HEK293T (cell line): ENCODE measurements around the gene IL11.

Experiments
- CTCF ChIA-PET: fragments of 350-600 bp; formaldehyde crosslinking; extraction: SDS; loops from one replicate; lab custom pipeline; 2021; ENCODE audit warnings: antibody characterized with exemption, inconsistent platforms; lab: Yijun Ruan, JAX
- POLR2A ChIA-PET: fragments of 350-600 bp; formaldehyde crosslinking; extraction: SDS; loops from one replicate; lab custom pipeline; 2020; ENCODE audit warnings: antibody characterized with exemption, inconsistent platforms; lab: Yijun Ruan, JAX
- DNase-seq: peaks from one replicate; pipeline ENCODE4 v3.0.0; 2012; ENCODE audit warnings: mixed read lengths; ENCODE audit errors: extremely low spot score
- ARNT ChIP-seq: fragments of 450-650 bp; IDR thresholded peaks from 2 replicates; pipeline ENCODE4 v1.6.1; 2017; ENCODE audit warnings: mild to moderate bottlenecking
- BHLHE40 ChIP-seq: fragments of 450-650 bp; IDR thresholded peaks from 2 replicates; pipeline ENCODE4 v1.6.1; 2016; ENCODE audit warnings: mild to moderate bottlenecking, moderate library complexity, borderline replicate concordance
- CTBP1 ChIP-seq: fragments of 450-650 bp; IDR thresholded peaks from 2 replicates; pipeline ENCODE4 v1.6.1; 2016; ENCODE audit warnings: borderline replicate concordance
- ELF4 ChIP-seq: fragments of 450-650 bp; IDR thresholded peaks from 2 replicates; pipeline ENCODE4 v1.6.1; 2017; ENCODE audit warnings: antibody characterized with exemption
- FOXA1 ChIP-seq: fragments of 450-650 bp; IDR thresholded peaks from 2 replicates; pipeline ENCODE4 v1.6.1; 2016; ENCODE audit warnings: mild to moderate bottlenecking
- FOXK2 ChIP-seq: fragments of 450-650 bp; IDR thresholded peaks from 2 replicates; pipeline ENCODE4 v1.6.1; 2016; ENCODE audit warnings: mild to moderate bottlenecking
- FOXM1 ChIP-seq: fragments of 450-650 bp; IDR thresholded peaks from 2 replicates; pipeline ENCODE4 v1.6.1; 2017; ENCODE audit warnings: mild to moderate bottlenecking, borderline replicate concordance
- HDGF ChIP-seq: fragments of 450-650 bp; IDR thresholded peaks from 2 replicates; pipeline ENCODE4 v1.6.1; 2017; ENCODE audit warnings: antibody characterized with exemption, borderline replicate concordance
- L3MBTL2 ChIP-seq: fragments of 450-650 bp; conservative IDR thresholded peaks from 2 replicates; pipeline ENCODE4 v1.6.1; 2016; ENCODE audit warnings: mild to moderate bottlenecking
- LEF1 ChIP-seq: fragments of 450-650 bp; IDR thresholded peaks from 2 replicates; pipeline ENCODE4 v1.6.1; 2017; ENCODE audit warnings: mild to moderate bottlenecking, borderline replicate concordance
- NFRKB ChIP-seq: fragments of 450-650 bp; IDR thresholded peaks from 2 replicates; pipeline ENCODE4 v1.6.1; 2016; ENCODE audit warnings: mild to moderate bottlenecking, moderate library complexity
- SP1 ChIP-seq: fragments of 450-650 bp; IDR thresholded peaks from 2 replicates; pipeline ENCODE4 v1.6.1; 2017
- SUZ12 ChIP-seq: fragments of 450-650 bp; IDR thresholded peaks from 2 replicates; pipeline ENCODE4 v1.6.1; 2016; ENCODE audit warnings: mild to moderate bottlenecking
- TARDBP ChIP-seq: fragments of 450-650 bp; IDR thresholded peaks from 2 replicates; pipeline ENCODE4 v1.6.1; 2016
- ZNF384 ChIP-seq: fragments of 450-650 bp; IDR thresholded peaks from 2 replicates; pipeline ENCODE4 v1.6.1; 2016
- TF ChIP-seq, protein P1 (sequence below): fragments of 450-650 bp; IDR thresholded peaks from 2 replicates; pipeline ENCODE4 v1.6.1; 2016

IL11 gene

DNA sequence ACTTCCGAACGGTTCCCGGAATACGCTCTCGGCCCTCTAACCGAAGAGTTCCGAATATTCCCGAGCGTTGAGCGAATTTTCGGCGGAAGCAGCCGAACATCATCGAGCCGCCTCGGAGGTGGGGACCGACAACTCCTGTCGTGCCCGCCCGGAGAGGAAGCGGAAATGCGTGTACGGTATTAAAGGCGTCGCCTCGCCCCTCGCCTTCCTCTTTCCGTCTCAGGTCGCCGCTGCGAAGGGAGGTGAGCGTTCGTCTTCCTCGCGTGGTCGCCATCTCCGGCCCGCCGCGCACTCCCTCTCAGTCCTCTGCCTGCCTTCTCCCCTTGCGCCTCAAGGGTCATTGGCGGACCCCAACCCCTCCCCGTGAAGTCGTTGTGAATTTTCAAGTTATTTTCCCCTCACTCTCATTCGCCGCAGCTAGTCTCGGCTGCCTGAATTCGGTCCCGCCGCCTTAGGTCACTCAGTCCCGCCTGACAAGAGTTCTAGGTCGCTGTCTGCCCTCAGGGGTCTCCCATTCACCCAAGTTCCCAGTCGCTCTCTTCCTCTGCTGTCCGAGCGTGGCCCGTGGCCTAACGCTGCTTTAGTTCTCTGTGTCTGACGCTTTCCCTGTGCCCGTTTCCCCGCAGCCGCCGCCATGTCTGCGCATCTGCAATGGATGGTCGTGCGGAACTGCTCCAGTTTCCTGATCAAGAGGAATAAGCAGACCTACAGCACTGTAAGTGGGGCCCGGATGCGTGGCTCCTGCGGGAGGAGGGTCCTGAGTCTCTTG, 15.6 kb upstream of the IL11 start, which contains the start of gene RPL28:
Gene RPL28, plus strand, starts transcription at position 209 of the 769 bp plus-strand sequence. Its CDS starts 426 bp downstream, at position 635.
- DNase-seq: peak; percentile 96
- CTCF ChIA-PET: no interaction called here
- POLR2A ChIA-PET: interaction anchor here (0.9 to 1.5 kb wide), 3 partner anchors 8 to 13 kb away, joined by 3 to 6 read pairs (median 4); no protein-coding TSS in a partner anchor
- TF ChIP-seq ELF4: peak; percentile 82
- no peak for TF ChIP-seq BHLHE40

DNA sequence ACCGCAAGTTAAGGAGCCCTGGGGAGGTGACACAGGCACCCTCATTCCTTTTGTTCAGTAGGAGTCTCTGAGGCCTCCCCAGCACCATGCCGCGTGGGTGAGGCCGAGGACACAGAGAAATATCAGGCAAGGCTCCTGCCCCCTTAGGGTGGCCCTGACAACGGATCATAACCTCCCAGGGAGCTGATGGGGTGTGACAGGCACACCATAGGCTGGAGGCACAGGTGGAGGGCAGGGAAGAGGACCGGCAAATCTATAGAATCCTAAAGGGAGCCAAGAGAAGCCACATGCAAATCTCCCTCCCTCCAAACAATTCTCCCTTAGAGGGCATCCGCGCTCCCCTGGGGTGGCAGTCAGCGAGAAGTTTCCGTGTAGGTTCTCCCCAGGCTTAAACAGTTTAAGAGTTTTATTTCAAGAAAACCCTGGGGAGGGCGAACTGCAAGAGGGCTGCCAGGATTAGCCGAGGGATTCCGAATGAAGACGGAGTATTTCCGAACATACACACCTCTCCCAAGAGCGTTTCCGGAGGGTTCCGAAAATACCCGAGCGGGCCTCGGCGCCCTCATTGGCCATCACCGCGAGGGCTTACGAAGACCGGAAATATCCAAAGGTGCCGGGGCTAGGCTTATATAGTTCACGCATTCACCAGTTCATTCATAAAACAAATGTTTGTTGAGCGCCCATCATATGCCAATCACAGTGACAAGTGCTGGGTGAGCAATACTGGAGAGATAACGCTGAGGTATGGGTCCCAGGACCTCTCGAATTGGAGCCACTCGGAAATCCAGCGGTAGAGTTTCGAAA, 14.9 kb upstream of the IL11 start:
- TF ChIP-seq L3MBTL2 (peak; percentile 54), ZNF384 (no peak), FOXM1 (no peak), LEF1 (no peak)
- TF ChIP-seq, protein P1, sequence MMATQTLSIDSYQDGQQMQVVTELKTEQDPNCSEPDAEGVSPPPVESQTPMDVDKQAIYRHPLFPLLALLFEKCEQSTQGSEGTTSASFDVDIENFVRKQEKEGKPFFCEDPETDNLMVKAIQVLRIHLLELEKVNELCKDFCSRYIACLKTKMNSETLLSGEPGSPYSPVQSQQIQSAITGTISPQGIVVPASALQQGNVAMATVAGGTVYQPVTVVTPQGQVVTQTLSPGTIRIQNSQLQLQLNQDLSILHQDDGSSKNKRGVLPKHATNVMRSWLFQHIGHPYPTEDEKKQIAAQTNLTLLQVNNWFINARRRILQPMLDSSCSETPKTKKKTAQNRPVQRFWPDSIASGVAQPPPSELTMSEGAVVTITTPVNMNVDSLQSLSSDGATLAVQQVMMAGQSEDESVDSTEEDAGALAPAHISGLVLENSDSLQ: peak; percentile 45
- ChIA-PET POLR2A (interaction anchor here (0.5 to 2.7 kb wide), 4 partner anchors 10 to 52 kb away, joined by 3 to 13 read pairs (median 4); partner anchors contain the start of gene KMT5C), CTCF (no interaction called here)
- DNase-seq: peak; percentile 95

DNA sequence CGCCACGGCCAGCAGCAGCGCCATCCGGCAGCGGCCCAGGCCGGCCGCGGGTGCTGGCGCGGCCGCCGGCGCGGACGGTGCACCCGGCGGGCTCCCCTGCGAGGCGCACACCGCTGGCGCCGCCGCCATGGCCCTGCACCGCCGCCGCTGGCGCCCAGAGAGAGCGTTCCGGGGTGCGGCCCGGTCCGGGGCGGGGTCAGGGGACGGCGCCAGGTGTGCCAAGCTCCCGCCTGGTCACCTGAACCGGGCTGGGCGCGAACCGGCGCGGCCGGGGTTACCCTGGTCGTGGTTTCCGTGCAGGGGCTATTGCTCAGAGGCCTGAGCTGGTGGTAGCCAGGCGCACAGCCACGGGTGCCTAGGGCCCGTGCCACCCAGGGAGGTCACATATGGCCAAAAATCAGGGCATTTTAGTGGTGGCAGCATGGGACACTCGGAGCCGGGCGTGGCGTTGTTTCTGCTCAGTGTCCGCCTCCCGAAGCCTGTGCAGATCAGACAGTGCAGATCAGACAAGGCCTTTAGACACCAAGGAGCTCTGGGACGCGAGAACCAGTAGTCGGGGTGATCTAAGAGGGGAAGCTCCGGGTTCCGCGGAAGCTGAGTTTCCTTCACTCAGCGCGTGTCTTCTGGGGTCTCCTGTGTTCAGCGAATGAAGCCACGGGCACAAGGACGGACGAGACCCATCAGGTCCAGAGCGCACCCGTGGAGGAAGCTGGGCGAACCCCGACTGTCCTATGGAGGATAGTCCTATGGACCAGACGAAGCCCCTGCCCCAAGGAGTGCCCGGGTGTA, 14.1 kb upstream of the IL11 start, which contains the start of gene TMEM238:
Gene TMEM238, minus strand, starts transcription at position 162 of the 789 bp plus-strand sequence. Its CDS starts 33 bp downstream, at position 129.
- TF ChIP-seq ARNT: no peak
- TF ChIP-seq SUZ12: no peak
- CTCF ChIA-PET: no interaction called here
- DNase-seq: no peak
- POLR2A ChIA-PET: interaction anchor here (0.5 to 2.7 kb wide), 6 partner anchors 9 to 338 kb away, joined by 3 to 13 read pairs (median 4); partner anchors contain the start of gene KMT5C

DNA sequence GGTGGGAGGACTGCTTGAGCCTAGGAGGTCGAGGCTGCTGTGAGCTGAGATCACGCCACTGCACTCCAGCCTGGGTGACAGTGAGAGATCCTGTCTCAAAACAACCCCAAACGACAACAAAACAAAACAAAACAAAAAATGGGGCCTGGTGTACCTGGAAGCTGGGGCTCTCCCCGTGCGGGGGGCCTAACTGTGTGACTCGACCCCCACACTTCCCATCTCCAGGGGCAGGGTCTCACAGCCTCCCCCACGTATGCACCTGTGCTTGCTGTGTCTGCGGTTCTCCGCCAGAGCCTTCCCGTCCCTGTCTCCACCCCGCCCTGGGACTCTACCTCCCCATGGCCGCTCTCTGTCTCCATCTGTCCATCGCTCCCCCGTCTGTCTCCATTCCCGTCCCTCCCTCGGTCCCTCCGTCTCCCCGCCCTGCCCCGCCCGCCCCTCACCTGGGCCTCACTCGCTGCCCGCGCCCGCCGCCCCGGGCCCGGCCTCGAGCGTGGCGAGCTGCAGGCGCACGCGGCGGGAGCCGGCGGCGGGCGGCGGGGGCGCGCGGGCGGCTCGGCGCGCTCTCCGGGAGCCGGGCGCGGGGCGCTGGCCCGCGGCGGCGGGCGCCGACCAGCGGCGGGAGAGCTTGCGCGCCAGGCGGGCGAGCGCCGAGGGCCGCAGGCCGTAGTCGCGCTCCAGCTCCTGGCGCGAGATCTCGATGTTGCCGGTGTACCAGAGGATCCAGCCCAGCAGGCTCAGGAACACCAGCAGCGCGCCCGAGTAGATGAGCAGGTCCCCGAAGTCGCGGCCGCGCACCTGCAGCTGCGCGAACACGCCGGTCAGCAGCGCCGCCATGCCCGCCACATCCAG, 13.2 kb upstream of the IL11 start:
- ChIA-PET CTCF (no interaction called here), POLR2A (interaction anchor here (1.0 to 2.7 kb wide), 2 partner anchors 35 to 44 kb away, joined by 5 to 13 read pairs; partner anchors contain the start of gene KMT5C)
- DNase-seq: no peak
- TF ChIP-seq ZNF384 (no peak), TARDBP (no peak), ARNT (no peak), CTBP1 (no peak), FOXM1 (no peak), ELF4 (no peak), LEF1 (no peak), HDGF (no peak), SUZ12 (no peak), BHLHE40 (no peak), FOXA1 (no peak), FOXK2 (no peak), L3MBTL2 (no peak), SP1 (no peak), NFRKB (no peak)
- TF ChIP-seq, protein P1: no peak

DNA sequence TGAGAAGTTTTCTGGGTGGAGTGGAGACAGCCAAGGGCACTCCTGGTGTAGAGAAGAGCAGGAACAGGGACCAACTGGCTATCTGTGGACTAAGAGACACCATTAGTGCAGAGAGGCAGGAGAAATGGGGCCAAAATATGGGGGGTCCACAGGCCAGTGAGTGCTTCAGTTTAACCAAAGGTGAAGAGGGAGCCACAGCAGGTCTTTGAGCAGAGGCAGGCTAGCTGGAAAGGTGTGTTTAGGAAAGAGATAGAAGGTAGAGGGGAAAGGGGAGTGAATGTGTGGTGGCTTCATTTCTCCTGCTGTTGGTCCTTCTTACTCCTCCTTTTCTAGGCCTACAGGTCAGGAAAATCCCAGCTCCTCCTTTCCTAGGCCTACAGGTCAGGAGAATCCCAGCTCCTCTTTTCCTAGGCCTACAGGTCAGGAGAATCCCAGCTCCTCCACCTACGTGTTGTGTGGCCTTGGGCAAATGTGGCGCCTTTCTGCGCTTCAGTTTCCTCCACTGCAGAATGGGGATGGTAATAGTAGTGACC, 12.3 kb upstream of the IL11 start:
- no peak for TF ChIP-seq SP1
- no peak for TF ChIP-seq FOXK2
- no peak for TF ChIP-seq BHLHE40
- no peak for TF ChIP-seq FOXM1
- no peak for TF ChIP-seq TARDBP
- TF ChIP-seq LEF1: no peak
- TF ChIP-seq L3MBTL2: no peak
- TF ChIP-seq NFRKB: no peak
- TF ChIP-seq ARNT: no peak
- no peak for TF ChIP-seq HDGF
- no peak for TF ChIP-seq ZNF384
- TF ChIP-seq, protein P1: no peak
- no peak for TF ChIP-seq ELF4
- TF ChIP-seq FOXA1: no peak
- no peak for TF ChIP-seq CTBP1
- TF ChIP-seq SUZ12: no peak
- ChIA-PET POLR2A (interaction anchor here (0.7 to 2.7 kb wide), 2 partner anchors 25 to 43 kb away, joined by 3 to 13 read pairs; partner anchors contain the start of gene KMT5C), CTCF (no interaction called here)
- no peak for DNase-seq
